HG03571 (cell line): ENCODE data around the gene IL4R.
"Not testable (repeated sequence)": the region's sequence is repeated elsewhere in the genome, so short reads cannot be mapped to it uniquely, and the experiment has no call there.

ENCODE experiments used
- ATAC-seq: cut with Tn5 transposase; IDR thresholded peaks from one replicate; pipeline ENCODE4 v1.9.1; 2021; ENCODE audit not compliant: unreplicated experiment

Gene IL4R

DNA sequence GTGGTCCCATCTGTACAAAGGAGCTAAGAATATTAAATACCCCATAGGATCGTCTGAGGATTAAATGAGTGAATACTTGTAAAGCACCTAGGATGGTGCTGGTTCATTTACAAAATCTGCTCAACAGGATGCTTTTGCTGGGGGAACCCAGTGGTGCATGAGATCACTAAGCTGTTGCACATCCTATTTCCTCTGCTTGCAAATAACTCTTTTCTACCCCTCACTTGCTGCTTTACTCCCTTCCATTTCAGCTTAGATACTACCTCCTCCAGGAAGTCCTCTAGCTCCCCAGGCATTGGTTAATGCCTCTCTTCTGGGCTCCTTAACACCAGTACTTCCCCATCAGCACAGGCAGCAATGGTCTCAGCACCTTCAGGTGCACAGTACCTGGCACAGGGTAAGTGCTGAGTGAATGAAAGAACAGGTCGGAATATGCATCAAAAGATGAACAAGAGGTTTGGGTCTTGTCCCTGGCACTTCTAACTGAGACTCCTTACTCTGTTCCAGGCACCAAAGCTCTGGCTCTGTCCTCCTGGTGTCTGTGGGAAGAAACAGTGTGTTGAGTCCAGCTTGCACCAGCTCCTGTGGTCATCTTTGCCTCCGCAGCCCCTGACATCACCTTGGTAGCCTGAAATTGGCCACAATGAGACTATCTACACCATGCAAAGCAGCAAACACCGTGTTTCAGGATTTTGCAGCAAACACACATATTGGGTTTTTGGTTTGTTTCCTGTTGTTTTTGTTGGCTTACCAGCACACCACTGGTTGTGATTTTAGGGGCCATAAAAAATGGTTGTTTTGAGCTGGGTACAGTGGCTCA lies 64.1 kb downstream of the IL4R start:
- ATAC-seq = no peak

DNA sequence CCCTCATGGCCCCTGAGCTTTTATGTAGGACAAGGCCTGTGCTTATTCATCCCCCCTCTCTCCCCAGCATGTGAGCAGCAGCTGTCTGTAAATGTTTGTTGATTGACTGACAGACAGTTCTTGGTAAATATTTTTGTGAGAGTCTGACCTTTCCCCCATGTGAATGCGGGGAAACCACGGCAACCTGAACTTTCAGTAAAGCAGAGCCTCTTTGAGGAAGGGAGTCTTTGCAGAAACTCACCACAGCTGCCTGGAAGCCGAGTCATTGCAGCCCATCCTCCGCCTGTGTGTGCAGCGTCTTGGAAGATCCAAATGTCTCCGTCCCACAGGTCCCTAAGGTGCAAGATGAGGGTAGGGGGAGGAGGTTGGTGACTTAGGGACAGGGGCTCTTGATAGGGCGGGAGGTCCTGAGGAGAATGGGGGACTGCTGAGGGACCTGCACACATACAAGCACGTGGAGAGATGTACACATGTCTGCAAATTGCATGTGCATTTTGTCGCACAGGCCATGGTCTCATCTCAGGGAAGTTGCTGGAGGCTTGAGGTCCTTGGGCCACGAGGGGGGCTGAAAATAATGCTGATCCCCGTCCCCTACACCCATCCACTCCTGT lies 65.2 kb downstream of the IL4R start:
- no peak for ATAC-seq

DNA sequence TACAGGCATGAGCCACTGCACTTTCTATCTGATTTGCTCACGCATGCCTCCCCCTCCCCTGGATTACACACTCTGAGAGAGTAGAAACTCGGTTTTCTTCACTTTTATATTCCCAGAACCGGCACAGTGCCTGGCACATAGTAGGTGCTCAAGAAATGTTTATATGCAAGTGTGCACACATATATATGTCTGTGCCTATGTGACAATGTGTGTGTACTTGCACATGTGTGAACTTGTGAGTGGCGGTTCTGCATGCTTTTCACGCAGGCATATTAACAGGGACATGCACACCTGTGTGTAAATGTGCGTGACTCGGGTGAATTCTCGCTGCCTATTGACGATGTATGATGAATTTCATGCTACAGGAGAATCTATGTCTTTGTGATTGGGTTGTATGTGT lies 66.1 kb downstream of the IL4R start:
- no peak for ATAC-seq

- ATAC-seq = no peak
Observed at GRCh38 chr16:27381236-27381635, 67.5 kb downstream of the IL4R start.

GRCh38 chr16:27381974-27382855 lies 68.4 kb downstream of the IL4R start:
- ATAC-seq = no peak

GRCh38 chr16:27383556-27384243 lies 69.9 kb downstream of the IL4R start:
- ATAC-seq = no peak

DNA sequence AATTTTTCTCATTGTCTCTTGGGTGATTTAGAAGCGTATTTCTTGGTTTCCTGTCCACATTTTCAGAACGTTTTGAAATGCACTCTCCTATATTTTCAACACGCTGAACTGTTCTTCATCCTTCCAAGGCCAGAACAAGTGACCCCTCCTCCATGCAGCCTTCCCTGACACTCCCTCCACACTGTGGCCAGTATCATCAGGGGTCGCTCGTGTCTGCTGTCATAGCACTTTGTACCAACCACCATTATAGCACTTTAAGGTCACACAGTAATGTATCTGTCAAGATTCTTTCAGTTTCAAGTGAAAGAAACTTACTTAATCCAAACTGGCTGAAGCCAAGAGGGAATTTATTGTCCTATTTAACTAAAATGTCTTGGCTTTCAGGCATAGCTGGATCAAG lies 70.7 kb downstream of the IL4R start:
- no peak for ATAC-seq

DNA sequence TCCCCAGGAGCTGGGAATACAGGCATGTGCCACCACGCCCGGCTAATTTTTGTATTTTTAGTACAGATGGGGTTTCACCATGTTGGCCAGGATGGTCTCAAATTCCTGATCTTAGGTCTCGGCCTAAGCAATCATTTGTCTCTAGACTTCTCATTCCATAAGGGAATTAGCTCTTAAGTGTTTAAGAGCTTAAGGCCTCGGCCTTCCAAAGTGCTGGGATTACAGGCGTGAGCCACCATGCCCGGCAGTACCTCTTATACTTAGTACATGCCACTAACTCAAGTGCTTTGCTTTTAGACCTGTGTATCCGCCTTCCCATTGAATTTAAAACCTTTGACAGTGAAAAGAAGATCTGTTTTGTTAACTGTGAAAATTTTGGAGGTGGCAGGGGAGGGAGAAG lies 71.6 kb downstream of the IL4R start:
- no peak for ATAC-seq

DNA sequence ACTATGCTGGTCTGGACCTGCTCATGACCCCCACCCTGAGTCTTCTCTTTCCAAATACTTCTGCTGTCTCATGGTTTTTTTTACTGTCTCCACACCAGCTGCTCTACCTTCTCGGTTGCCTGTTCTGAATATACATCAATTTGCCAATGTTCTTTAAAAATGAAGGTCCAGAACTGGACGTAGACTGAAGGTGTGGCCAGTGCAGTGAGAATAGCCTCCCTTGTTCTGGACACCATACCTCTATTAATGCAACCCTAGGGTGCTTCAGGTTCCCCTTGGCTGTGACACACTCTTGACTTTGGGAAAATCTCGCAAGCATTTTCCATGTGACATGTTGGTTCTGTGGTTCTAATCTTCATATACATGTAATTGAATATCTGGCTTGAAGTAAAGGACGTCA lies 72.9 kb downstream of the IL4R start:
- ATAC-seq = no peak

DNA sequence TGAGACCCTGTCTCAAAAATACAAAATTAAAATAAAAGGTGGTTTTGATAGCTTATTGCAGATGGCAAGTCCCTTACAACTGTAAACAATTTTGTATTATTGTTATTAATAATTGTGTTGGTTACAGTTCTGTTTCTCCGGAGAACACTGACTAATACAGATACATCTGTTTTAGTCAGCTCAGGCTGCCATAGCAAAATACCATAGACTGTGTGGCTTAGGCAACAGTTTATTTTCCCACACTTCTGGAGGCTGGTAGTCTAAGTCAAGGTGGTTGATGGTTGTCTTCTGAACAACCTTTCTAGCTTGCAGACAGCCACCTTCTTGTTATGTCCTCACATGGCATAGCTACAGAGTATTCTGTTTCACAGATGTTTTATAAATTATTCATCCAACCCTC lies 74.0 kb downstream of the IL4R start:
- ATAC-seq = peak; percentile 75

DNA sequence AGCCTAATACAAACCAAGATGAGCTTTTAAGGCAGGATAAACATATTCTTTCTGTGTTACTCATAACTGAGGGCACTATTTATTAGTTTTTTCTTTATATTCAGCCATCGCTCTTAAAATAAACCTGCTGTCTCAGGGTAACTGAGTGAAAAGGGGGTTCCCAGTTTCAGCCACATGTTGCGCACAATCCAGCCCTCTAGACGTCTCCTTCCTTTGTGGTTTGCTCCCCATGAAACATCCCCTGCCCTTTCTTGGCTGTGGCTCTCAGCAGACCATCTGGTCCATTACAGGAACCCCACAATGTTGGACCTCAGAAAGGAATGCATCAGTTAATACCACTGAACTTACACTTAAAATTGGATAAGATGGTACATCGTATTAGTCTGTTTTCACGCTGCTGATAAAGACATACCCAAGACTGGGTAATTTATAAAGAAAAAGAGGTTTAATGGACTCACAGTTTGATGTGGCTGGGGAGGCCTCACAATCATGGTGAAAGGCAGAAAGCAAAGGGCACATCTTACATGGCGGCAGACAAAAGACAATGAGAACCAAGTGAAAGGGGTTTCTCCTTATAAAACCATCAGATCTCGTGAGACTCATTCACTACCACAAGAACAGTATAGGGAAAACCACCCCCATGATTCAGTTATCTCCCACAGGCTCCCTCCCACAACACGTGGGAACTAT lies 75.6 kb downstream of the IL4R start:
- no peak for ATAC-seq

GRCh38 chr16:27390151-27390550 lies 76.4 kb downstream of the IL4R start:
- ATAC-seq = no peak

GRCh38 chr16:27392671-27393070 lies 78.9 kb downstream of the IL4R start:
- no peak for ATAC-seq

GRCh38 chr16:27394516-27394915 lies 80.7 kb downstream of the IL4R start:
- ATAC-seq = no peak

DNA sequence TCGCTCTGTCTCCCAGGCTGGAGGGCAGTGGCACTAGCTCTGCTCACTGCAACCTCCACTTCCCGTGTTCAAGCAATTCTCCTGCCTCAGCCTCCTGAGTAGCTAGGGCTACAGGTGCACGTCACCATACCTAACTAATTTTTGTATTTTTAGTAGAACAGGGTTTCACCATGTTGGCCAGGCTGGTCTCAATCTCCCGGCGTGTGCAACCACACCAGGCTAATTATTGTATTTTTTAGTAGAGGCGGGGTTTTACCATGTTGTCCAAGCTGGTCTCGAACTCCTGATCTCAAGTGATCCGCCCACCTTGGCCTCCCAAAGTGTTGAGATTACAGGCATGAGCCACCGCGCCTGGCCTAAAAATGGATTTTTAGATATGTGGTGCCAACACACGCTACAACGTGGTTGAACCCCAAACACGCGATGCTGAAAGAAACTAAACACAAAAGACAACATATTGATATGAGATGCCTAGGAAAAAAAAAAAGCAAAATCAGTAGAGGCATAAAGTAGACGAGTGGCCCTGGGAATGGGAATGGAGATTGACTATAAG lies 84.6 kb downstream of the IL4R start:
- ATAC-seq = not testable (repeated sequence)

- ATAC-seq = peak; percentile 42
Observed at GRCh38 chr16:27398894-27399853, 85.4 kb downstream of the IL4R start.

- no peak for ATAC-seq
Observed at GRCh38 chr16:27399969-27400368, 86.2 kb downstream of the IL4R start.

GRCh38 chr16:27400751-27401620 lies 87.2 kb downstream of the IL4R start:
- ATAC-seq = no peak
